Neural progenitor cell (in vitro differentiated cells): ENCODE results near the gene CATSPERZ. TPM values are rescaled to one million over a fixed set of nuclear protein-coding genes. Genes with fewer than 3 reads are reported as not detected.

ENCODE experiments used
- DNase-seq: peaks from one replicate; pipeline ENCODE4 v3.0.0-alpha.2; 2016; ENCODE audit warnings: low spot score
- H2AFZ ChIP-seq: fragments of 200-600 bp; sonication (generic); replicated peaks from 2 replicates; pipeline ENCODE4 v1.6.1; 2016; ENCODE audit warnings: antibody characterized with exemption
- H3F3A ChIP-seq: fragments of 200-600 bp; sonication (generic); 2 replicates; pipeline ENCODE4 v1.6.1; 2016; ENCODE audit warnings: antibody characterized with exemption, low read depth
- H3K27ac ChIP-seq: fragments of 200-600 bp; sonication (generic); 2 replicates; pipeline ENCODE4 v1.5.1; 2016; ENCODE audit warnings: mild to moderate bottlenecking
- H3K27me3 ChIP-seq: fragments of 200-600 bp; sonication (generic); 2 replicates; pipeline ENCODE4 v1.6.1; 2016; ENCODE audit warnings: mild to moderate bottlenecking, moderate library complexity
- H3K36me3 ChIP-seq: fragments of 200-600 bp; sonication (generic); 2 replicates; pipeline ENCODE4 v1.5.1; 2016
- H3K4me1 ChIP-seq: fragments of 200-600 bp; sonication (generic); 2 replicates; pipeline ENCODE4 v1.6.1; 2016; ENCODE audit warnings: mixed run types
- H3K4me2 ChIP-seq: fragments of 200-600 bp; sonication (generic); 2 replicates; pipeline ENCODE4 v1.6.1; 2016
- H3K4me3 ChIP-seq: fragments of 200-600 bp; sonication (generic); 2 replicates; pipeline ENCODE4 v1.5.1; 2016
- H3K79me2 ChIP-seq: fragments of 200-600 bp; sonication (generic); 2 replicates; pipeline ENCODE4 v1.6.1; 2016; ENCODE audit warnings: low read depth
- H3K9ac ChIP-seq: fragments of 200-600 bp; sonication (generic); 2 replicates; pipeline ENCODE4 v1.6.1; 2016
- H3K9me3 ChIP-seq: fragments of 200-600 bp; sonication (generic); 2 replicates; pipeline ENCODE4 v1.5.1; 2016; ENCODE audit warnings: low read depth
- H4K20me1 ChIP-seq: fragments of 200-600 bp; sonication (generic); 2 replicates; pipeline ENCODE4 v1.6.1; 2016; ENCODE audit warnings: low read depth
- H3K27ac Mint-ChIP-seq: 3 replicates; pipeline ENCODE4 v1.8.0; 2021; ENCODE audit warnings: mixed read lengths
- H3K27me3 Mint-ChIP-seq: 2 replicates; pipeline ENCODE4 v1.8.0; 2022; ENCODE audit warnings: low read depth, mild to moderate bottlenecking, inconsistent platforms, moderate library complexity, mixed read lengths; ENCODE audit not compliant: insufficient read depth
- H3K36me3 Mint-ChIP-seq: 3 replicates; pipeline ENCODE4 v1.8.0; 2021; ENCODE audit warnings: mixed read lengths
- H3K4me1 Mint-ChIP-seq: 3 replicates; pipeline ENCODE4 v1.8.0; 2021; ENCODE audit warnings: mixed read lengths
- H3K4me3 Mint-ChIP-seq: 3 replicates; pipeline ENCODE4 v1.8.0; 2021; ENCODE audit warnings: mild to moderate bottlenecking, moderate library complexity, mixed read lengths
- H3K9me3 Mint-ChIP-seq: 3 replicates; pipeline ENCODE4 v1.8.0; 2020; ENCODE audit warnings: mixed read lengths
- EZH2 ChIP-seq: fragments of 200-600 bp; sonication (generic); IDR thresholded peaks from 2 replicates; pipeline ENCODE4 v1.6.1; 2017; ENCODE audit warnings: antibody characterized with exemption, mild to moderate bottlenecking, moderate library complexity
- EZH2phosphoT487 ChIP-seq: fragments of 200-600 bp; sonication (generic); IDR thresholded peaks from 2 replicates; pipeline ENCODE4 v1.6.1; 2017; ENCODE audit warnings: antibody characterized with exemption
- total RNA-seq: library from RNA; depleted of rRNA; stranded (reverse); fragments of >200 nt; gene quantifications from 2 replicates; pipeline ENCODE4 v1.2.3, GENCODE V29; 2015; ENCODE audit warnings: low replicate concordance
- TF ChIP-seq, protein P1 (sequence below): fragments of 200-600 bp; sonication (generic); IDR thresholded peaks from 2 replicates; pipeline ENCODE4 v1.5.1; 2017; ENCODE audit warnings: antibody characterized with exemption, mild to moderate bottlenecking

Gene CATSPERZ
- total RNA-seq, 1 donor from 2014 or later = not detected

DNA sequence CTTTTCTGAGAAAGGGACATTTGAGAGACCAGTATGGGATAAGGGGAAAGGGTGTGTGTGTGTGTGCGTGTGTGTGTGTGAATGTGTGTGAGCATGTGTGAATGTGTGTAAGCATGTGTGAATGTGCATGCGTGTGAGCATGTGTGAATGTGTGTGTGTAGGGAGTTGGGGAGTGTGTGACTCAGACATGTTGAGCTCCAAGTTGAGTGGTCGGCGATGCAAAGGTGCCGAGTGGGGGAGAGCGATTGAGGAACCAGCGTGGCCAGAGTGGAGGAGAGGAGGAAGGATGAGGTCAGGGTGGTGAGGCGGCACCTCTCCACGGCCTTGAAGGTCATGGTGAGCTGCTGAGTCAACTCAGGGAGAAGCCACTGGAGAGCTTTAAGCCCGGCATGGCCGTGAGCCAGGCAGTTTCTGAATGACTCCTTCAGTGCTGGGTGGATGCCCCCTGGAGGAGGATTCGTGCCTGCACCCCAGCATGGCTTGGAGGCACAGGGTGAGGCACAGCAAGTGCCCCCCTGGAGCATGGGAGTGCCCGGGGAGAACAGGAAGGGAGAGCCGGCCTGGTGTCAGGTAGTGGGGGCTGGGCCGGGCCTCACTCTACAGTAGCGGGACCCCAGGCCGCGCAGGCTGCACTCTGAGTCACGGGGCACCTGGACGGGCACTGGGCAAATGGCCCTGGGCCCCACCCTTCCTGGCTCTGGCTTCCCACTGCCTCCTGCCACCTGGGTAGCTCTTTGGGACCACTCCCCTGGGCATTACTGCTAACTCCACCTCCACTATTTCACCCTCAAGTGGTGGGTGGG is 31.6 kb downstream of the CATSPERZ start:
- H3K27me3 ChIP-seq = no peaks in the 10 kb centered on the region
- no peak overlapping the region for H3K4me3 ChIP-seq
- no peak overlapping the region for H3K27ac ChIP-seq
- H3K4me3 Mint-ChIP-seq = no peak overlapping the region
- peak overlapping the region; percentile 1 for H3K27ac Mint-ChIP-seq
- TF ChIP-seq EZH2 = no peak
- TF ChIP-seq, protein P1, sequence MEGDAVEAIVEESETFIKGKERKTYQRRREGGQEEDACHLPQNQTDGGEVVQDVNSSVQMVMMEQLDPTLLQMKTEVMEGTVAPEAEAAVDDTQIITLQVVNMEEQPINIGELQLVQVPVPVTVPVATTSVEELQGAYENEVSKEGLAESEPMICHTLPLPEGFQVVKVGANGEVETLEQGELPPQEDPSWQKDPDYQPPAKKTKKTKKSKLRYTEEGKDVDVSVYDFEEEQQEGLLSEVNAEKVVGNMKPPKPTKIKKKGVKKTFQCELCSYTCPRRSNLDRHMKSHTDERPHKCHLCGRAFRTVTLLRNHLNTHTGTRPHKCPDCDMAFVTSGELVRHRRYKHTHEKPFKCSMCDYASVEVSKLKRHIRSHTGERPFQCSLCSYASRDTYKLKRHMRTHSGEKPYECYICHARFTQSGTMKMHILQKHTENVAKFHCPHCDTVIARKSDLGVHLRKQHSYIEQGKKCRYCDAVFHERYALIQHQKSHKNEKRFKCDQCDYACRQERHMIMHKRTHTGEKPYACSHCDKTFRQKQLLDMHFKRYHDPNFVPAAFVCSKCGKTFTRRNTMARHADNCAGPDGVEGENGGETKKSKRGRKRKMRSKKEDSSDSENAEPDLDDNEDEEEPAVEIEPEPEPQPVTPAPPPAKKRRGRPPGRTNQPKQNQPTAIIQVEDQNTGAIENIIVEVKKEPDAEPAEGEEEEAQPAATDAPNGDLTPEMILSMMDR = peak; percentile 37
- H4K20me1 ChIP-seq = no peaks in the 10 kb centered on the region
- no peaks in the 10 kb centered on the region for H3K9me3 ChIP-seq
- peaks cover 6% of the 10 kb centered on the region for H3F3A ChIP-seq
- no peaks in the 10 kb centered on the region for H3K36me3 ChIP-seq
- H3K4me1 Mint-ChIP-seq = peaks cover 5% of the 10 kb centered on the region
- H2AFZ ChIP-seq = no peak overlapping the region
- H3K79me2 ChIP-seq = no peaks in the 10 kb centered on the region
- H3K9ac ChIP-seq = no peak overlapping the region
- H3K4me2 ChIP-seq = no peak overlapping the region
- DNase-seq = no peak
- H3K36me3 Mint-ChIP-seq = no peaks in the 10 kb centered on the region
- H3K27me3 Mint-ChIP-seq = peaks cover 7% of the 10 kb centered on the region
- no peaks in the 10 kb centered on the region for H3K4me1 ChIP-seq
- no peaks in the 10 kb centered on the region for H3K9me3 Mint-ChIP-seq

DNA sequence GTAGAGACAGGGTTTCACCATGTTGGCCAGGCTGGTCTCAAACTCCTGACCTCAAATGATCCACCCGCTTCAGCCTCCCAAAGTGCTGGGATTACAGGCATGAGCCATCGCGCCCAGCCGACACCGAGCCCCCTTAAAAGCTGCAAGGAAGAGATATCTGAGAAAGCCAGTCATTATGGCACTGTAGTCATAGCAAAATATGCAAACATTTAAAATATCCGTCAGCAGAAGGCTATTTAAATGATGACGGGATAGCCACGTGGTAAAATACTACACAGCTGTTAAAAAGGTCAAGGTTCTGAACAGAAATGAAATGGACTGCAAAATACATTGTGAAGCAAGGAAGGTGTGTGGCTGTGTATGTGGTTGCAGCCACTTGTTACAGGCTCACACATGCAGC is 33.4 kb downstream of the CATSPERZ start:
- Histone ChIP-seq H2AFZ (no peak overlapping the region), H3K9me3 (no peaks in the 10 kb centered on the region), H3K27me3 (no peaks in the 10 kb centered on the region), H3K27ac (no peak overlapping the region), H3K4me3 (no peak overlapping the region), H3K9ac (no peak overlapping the region), H3K79me2 (no peaks in the 10 kb centered on the region), H3K36me3 (no peaks in the 10 kb centered on the region), H3K4me2 (no peak overlapping the region), H4K20me1 (no peaks in the 10 kb centered on the region), H3K4me1 (no peaks in the 10 kb centered on the region), H3F3A (peaks cover 6% of the 10 kb centered on the region)
- Mint-ChIP-seq H3K4me1 (peaks cover 5% of the 10 kb centered on the region), H3K4me3 (no peak overlapping the region), H3K27ac (no peak overlapping the region), H3K36me3 (no peaks in the 10 kb centered on the region), H3K9me3 (no peaks in the 10 kb centered on the region), H3K27me3 (peaks cover 16% of the 10 kb centered on the region)
- no peak for DNase-seq
- TF ChIP-seq, protein P1 = no peak

DNA sequence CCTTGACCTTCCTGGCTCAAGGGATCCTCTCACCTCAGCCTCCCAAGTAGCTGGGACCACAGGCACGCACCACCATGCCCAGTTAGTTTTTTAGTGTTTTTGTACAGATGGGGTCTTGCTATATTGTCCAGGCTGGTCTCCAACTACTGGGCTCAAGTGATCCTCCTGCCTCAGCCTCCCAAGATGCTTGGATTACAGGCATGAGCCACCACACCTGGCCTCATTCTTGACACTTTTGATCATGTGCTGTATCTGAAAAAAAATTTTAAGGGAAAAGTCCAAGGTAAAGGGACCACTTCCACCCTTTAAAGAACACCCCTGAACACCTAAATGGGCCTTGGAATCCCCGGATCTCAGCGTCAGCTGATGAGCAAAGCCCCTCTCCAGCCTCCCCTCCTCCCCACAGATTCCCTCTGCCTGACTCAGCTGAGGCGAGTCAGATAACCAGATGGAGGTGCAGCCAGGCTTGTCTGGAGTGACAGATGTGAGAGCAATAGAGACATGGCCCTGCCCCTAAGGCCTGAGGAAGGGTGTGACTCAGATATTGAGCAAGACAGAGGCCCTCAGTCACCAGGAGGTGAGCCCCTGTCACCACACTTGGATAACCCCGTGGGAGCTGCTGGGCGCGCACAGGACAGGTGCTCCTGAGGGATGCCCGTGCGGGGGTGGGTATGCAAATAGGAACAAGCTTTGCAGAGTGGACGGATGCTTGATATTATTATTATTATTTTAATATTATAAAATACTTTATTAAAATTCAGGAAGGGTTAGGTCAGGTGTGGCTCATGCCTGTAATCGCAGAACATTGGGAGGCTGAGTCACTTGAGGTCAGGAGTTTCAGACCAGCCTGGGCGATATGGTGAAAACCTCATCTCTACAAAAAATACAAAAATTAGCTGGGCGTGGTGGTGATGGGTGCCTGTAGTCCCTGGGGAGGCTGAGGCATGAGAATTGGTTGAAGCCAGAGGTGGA is 34.9 kb downstream of the CATSPERZ start:
- TF ChIP-seq EZH2phosphoT487 (no peak), EZH2 (no peak)
- TF ChIP-seq, protein P1 = no peak
- no peak overlapping the region for H3K9ac ChIP-seq
- H3K4me3 Mint-ChIP-seq = no peak overlapping the region
- no peaks in the 10 kb centered on the region for H3F3A ChIP-seq
- DNase-seq = peak; percentile 51
- no peaks in the 10 kb centered on the region for H3K36me3 Mint-ChIP-seq
- H3K27ac ChIP-seq = no peak overlapping the region
- H3K9me3 Mint-ChIP-seq = no peaks in the 10 kb centered on the region
- H3K79me2 ChIP-seq = no peaks in the 10 kb centered on the region
- no peaks in the 10 kb centered on the region for H3K36me3 ChIP-seq
- H3K4me1 Mint-ChIP-seq = peaks cover 10% of the 10 kb centered on the region
- H4K20me1 ChIP-seq = no peaks in the 10 kb centered on the region
- H3K27ac Mint-ChIP-seq = no peak overlapping the region
- H3K27me3 Mint-ChIP-seq = peaks cover 21% of the 10 kb centered on the region
- H2AFZ ChIP-seq = no peak overlapping the region
- H3K4me3 ChIP-seq = no peak overlapping the region
- no peaks in the 10 kb centered on the region for H3K4me1 ChIP-seq
- H3K27me3 ChIP-seq = peaks cover 11% of the 10 kb centered on the region
- no peak overlapping the region for H3K4me2 ChIP-seq
- H3K9me3 ChIP-seq = no peaks in the 10 kb centered on the region
